ENCODE results near the gene GALNT2. TPM values are rescaled to one million over a fixed set of nuclear protein-coding genes. Genes with fewer than 3 reads are reported as not detected.

The GALNT2 gene
- total and polyA plus RNA-seq, 9 of the 15 experiments (the other 6 are each of a cell fraction or from before 2014, with no cell fraction given) = 1.6 to 106 (median 51.9) TPM

- DNase-seq (ENCODE audit: extremely low read depth in 1 of 4, low spot score in 3 of 4) (no peak), ATAC-seq (no peak), FAIRE-seq (no peak)
- 91% methylated on average over 8 of the region's 8 CpGs for WGBS (ENCODE audit: insufficient coverage, low coverage, missing lambda C conversion rate)
- H3K9me1 ChIP-seq (ENCODE audit: control insufficient read depth, insufficient read depth, low read length) = no peaks in the 10 kb centered on the region
- TF ChIP-seq CC2D1A (IDR thresholded peaks at IDR 0.05) = no peak
- no peak for TF ChIP-seq POU5F1 (IDR thresholded peaks at IDR 0.05; ENCODE audit: borderline replicate concordance, low read depth, low read length, partially characterized antibody)
- no peak for TF ChIP-seq ZNF24 (IDR thresholded peaks at IDR 0.05)
- TF ChIP-seq GTF2B (IDR thresholded peaks at IDR 0.05; ENCODE audit: extremely low read depth, insufficient read length) = no peak
- TF ChIP-seq THRB (CRISPR knock-in tag; conservative IDR thresholded peaks at IDR 0.05) = no peak
- TF ChIP-seq BCL6 (CRISPR knock-in tag; IDR thresholded peaks at IDR 0.05) = no peak
- TF ChIP-seq ZNF146 (CRISPR knock-in tag; IDR thresholded peaks at IDR 0.05; ENCODE audit: unreplicated experiment) = no peak
- TF ChIP-seq ZNF133 (CRISPR knock-in tag; IDR thresholded peaks at IDR 0.05) = no peak
- no peak for TF ChIP-seq MBD1 (CRISPR knock-in tag; IDR thresholded peaks at IDR 0.05)
- H2AFZ ChIP-seq (ENCODE audit: low read depth, low read length) = no peak overlapping the region
- CTCF ChIA-PET (ENCODE audit: low intra/inter-chr PET ratio) = no interaction called here
- intact Hi-C loops (cut with micrococcal nuclease) = no loop called here
- no peak overlapping the region for H3K4me3 ChIP-seq
- H3K27me3 ChIP-seq (ENCODE audit: control insufficient read depth in 2 of 2, insufficient read depth in 2 of 2, low read length in 2 of 2) = no peaks in the 10 kb centered on the region
- no peaks in the 10 kb centered on the region; a peak in 1 of 5 replicates for H3K4me1 ChIP-seq (replicated peaks in 1 of 2; ENCODE audit: control insufficient read depth in 2 of 2, insufficient read depth in 2 of 2, low read length in 2 of 2)
- peaks cover 2% of the 10 kb centered on the region; the same call in 1 of the 3 replicates for H3K36me3 ChIP-seq (ENCODE audit: control insufficient read depth, insufficient read depth, low read length)
- POLR2A ChIA-PET = no interaction called here
- no peaks in the 10 kb centered on the region for H3K9me3 ChIP-seq (replicated peaks; ENCODE audit: control insufficient read depth, insufficient read depth, low read depth, low read length)
- in situ Hi-C loops (cut with MboI) = no loop called here
- H3K79me2 ChIP-seq (ENCODE audit: control insufficient read depth, insufficient read depth, low read length) = peaks cover 25% of the 10 kb centered on the region
- no peak overlapping the region for H3K9ac ChIP-seq (ENCODE audit: insufficient read depth in 1 of 2, low read depth in 2 of 2, low read length in 2 of 2)
- no peak overlapping the region for H3K4me2 ChIP-seq (ENCODE audit: insufficient read depth, low read length)
- H4K20me1 ChIP-seq (replicated peaks; ENCODE audit: control insufficient read depth, insufficient read depth, low read length) = no peaks in the 10 kb centered on the region; the same call in none of the 2 replicates
- no TSS peak for BruUV-seq (replicated peaks)
- no peak overlapping the region for H3K27ac ChIP-seq (ENCODE audit: extremely low read depth, low read depth, low read length)
Observed at GRCh38 chr1:230219174-230220067, 152.4 kb downstream of the GALNT2 start.

Data from K562 (cell line).